GM21381 (cell line): Measurements from ENCODE around the gene HDGFL2.

Experiments used
- ATAC-seq: cut with Tn5 transposase; IDR thresholded peaks from one replicate; pipeline ENCODE4 v1.9.1; 2021; ENCODE audit warnings: mild to moderate bottlenecking, moderate library complexity; ENCODE audit not compliant: unreplicated experiment

Gene HDGFL2

GRCh38 chr19:4472174-4472974 is at the start of gene HDGFL2:
Gene HDGFL2, plus strand, starts transcription at chr19:4472297. Its CDS starts 54 bp downstream, at chr19:4472351.
- ATAC-seq = peak; percentile 11

GRCh38 chr19:4423416-4424126 is 48.5 kb upstream of the HDGFL2 start:
- no peak for ATAC-seq

- ATAC-seq = no peak
Measured at GRCh38 chr19:4425537-4425936, 46.6 kb upstream of the HDGFL2 start.

GRCh38 chr19:4428326-4428975 is 43.6 kb upstream of the HDGFL2 start:
- ATAC-seq = no peak

GRCh38 chr19:4429256-4429655 is 42.8 kb upstream of the HDGFL2 start:
- no peak for ATAC-seq

GRCh38 chr19:4429771-4430171 is 42.3 kb upstream of the HDGFL2 start:
- ATAC-seq = no peak

GRCh38 chr19:4430760-4431159 is 41.3 kb upstream of the HDGFL2 start:
- no peak for ATAC-seq

GRCh38 chr19:4431296-4431695 is 40.8 kb upstream of the HDGFL2 start:
- ATAC-seq = no peak

GRCh38 chr19:4431808-4432674 is 40.1 kb upstream of the HDGFL2 start:
- ATAC-seq = no peak

- ATAC-seq = no peak
Measured at GRCh38 chr19:4432918-4433506, 39.1 kb upstream of the HDGFL2 start.

- no peak for ATAC-seq
Measured at GRCh38 chr19:4434391-4434790, 37.7 kb upstream of the HDGFL2 start.

- no peak for ATAC-seq
Measured at GRCh38 chr19:4436231-4436630, 35.9 kb upstream of the HDGFL2 start.

GRCh38 chr19:4437103-4437502 is 35.0 kb upstream of the HDGFL2 start:
- no peak for ATAC-seq

GRCh38 chr19:4439243-4439642 is 32.9 kb upstream of the HDGFL2 start:
- ATAC-seq = no peak

- no peak for ATAC-seq
Measured at GRCh38 chr19:4441994-4442818, 29.9 kb upstream of the HDGFL2 start.

GRCh38 chr19:4442819-4443146 is 29.3 kb upstream of the HDGFL2 start:
- no peak for ATAC-seq

GRCh38 chr19:4443188-4443587 is 28.9 kb upstream of the HDGFL2 start:
- ATAC-seq = no peak

GRCh38 chr19:4443966-4444764 is 27.9 kb upstream of the HDGFL2 start:
- no peak for ATAC-seq
